ENCODE results near the gene PTOV1.
"Not testable (repeated sequence)": the region's sequence is repeated elsewhere in the genome, so short reads cannot be mapped to it uniquely, and the experiment has no call there.

Gene PTOV1

DNA sequence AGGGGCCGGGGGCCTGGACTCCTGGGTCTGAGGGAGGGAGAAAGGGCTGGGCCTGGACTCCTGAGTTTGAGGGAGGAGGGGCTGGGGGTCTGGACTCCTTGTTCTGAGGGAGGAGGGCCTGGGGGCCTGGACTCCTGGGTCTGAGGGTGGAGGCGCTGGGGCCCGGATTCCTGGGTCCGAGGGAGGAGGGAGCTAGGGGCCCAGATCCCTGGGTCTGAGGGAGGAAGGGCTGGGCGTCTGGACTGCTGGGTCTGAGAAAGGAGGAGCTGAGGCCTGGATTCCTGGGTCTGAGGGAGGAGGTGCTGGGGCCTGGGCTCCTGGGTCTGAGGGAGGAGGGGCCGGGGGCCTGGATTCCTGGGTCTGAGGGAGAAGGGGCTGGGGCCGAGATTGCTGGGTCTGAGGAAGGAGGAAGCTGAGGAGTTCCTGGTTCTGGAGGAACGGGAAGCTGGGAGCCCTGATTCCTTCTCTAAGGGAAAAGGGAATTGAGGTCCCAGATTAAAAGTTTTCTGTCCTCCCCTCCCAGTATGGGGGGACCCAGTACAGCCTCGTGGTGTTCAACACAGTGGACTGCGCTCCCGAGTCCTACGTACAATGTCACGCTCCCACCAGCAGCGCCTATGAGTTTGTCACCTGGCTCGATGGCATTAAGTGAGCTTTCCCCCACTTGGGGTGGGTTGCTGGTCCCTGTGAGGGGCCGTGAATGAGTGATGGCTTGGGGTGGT, 32.1 kb upstream of the PTOV1 start:
- DNase-seq, result no peak

DNA sequence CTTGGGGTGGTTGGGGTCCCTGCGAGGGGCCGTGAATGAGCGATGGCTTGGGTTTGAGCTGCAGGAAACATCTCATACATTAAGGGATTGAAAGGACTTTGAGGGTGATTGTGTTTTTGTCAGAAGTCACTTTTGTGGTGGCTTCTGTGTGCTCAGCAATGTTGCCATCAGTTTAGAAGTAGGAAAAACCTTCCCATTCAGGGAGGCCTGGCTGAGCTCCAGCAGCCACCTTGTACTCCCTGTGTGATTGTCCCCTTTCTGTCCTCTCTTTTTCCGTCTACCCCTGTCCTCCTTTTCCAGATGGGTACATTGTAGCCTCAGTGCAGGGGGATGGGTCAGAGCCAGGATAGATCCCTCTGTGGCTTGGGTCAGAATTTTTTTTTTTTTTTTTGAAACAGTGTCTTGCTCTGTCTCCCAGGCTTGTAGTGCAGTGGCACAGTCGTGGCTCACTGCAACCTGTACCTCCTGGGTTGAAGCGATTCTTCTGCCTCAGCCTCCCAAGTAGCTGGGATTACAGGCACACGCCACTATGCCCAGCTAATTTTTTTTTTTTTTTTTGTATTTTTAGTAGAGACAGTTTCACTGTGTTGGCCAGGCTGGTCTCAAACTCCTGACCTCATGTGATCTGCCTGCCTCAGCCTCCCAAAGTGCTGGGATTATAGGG, 31.4 kb upstream of the PTOV1 start:
- DNase-seq, result not testable (repeated sequence)

DNA sequence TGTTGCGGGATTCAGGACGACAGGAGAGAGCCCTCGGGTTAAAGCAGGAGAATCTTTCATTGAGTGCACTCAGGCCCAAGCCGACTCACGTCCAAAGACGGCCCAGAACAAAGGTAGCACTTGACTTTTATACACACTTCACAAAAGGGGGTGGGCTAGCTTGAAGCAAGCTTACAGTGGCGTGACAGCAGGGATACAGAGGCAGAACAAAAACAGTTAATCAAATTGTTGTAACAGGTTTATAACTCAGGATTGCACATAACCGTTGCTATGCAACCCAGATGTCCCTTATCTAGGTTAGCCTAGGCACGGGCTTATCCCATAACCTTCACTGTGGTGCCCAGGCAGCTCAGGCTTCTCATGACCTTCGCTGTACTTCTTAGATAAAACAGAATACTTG, 30.8 kb upstream of the PTOV1 start:
- DNase-seq, result no peak

DNA sequence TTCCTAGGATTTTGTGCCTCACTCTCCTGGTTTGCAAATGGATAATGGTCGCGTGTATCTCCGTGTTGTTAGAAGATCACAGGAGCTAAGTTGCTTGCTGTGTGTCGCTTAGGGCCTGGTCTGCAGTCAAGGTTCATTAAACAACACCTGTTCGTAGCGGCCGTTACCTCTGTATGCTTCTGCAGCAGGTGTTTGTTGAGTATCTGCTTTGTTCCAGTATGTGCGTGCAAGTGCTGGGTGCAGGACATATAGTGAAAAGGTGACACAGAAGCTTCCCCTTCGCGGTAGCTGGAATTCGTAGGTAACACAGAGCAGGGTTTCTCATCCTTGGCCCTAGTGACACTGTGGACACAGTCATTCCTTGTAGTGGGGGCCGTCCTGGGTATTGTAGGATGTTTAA, 27.5 kb upstream of the PTOV1 start:
- DNase-seq, result no peak

DNA sequence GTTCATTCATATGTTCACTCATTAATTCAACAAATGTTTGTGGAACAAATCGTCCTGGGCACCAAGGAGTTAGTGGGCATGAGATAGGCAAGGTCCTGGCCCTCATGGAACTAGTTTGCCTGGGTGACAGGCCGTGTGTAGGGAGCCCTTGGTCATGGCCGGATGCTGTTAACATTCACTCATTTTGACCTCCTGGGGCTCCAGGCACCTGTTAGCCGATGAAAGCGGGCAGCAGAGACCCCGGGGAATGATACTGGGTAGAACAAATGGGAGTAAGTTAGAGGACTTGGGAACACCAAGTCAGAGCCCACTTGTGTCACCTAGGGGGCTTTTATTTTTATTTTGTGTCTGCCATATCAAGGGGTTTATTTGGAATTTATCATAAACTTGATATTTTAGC, 26.3 kb upstream of the PTOV1 start:
- DNase-seq, result no peak

DNA sequence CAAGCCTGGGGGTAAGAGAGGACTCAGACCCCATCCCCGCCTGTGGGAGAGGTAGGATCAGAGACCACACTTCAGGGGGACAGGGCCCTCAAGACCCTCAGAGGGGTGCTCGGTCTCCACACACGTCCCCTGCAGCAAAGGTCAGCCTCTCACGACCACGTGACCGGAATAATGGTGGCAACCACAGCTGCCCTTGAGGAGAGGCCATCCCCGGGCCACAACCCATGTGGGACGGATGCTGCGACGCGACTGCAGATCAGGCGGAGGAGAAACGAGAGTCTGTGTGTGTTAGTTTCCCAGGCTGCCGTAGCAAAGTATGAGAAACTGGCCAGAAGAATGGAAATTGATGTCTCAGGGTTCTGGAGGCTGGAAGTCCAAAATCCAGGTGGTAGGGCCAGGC, 23.9 kb upstream of the PTOV1 start:
- no peak for DNase-seq

DNA sequence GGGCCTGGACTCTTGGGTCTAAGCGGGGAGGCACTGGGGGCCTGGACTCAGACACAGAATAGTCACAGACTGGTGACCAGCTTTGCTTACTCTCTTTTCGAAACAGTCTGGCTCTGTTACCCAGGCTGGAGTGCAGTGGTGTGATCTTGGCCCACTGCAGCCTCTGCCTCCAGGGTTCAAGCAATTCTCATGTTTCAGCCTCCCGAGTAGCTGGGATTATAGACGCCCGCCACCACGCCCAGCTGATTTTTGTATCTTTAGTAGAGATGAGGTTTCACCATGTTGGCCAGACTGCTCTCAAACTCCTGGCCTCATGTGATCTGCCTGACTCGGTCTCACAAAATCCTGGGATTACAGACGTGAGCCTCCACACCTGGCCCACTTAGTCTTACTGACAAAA, 21.8 kb upstream of the PTOV1 start:
- no peak for DNase-seq

DNA sequence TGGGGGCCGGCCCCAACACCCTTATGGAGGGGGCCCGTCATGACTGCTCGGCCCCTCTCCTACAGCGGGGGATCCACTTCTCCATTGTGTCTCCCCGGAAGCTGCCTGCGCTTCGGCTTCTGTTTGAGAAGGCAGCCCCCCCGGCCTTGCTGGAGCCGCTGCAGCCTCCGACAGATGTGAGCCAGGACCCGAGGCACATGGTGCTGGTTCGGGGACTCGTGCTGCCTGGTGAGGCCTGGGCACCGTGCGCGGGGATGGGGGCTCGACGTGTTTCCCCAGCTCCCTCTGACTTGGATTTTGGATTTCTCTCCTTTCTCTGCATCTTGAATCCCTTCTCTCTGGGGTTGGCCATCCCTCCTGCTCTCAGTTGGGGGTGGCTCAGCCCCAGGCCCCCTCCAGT, 21.2 kb upstream of the PTOV1 start:
- DNase-seq, result no peak

GRCh38 chr19:49830766-49831165, 20.2 kb upstream of the PTOV1 start:
- no peak for DNase-seq

GRCh38 chr19:49831592-49831991, 19.4 kb upstream of the PTOV1 start:
- DNase-seq, result no peak

- no peak for DNase-seq
Observed at GRCh38 chr19:49832556-49832955, 18.4 kb upstream of the PTOV1 start.

DNA sequence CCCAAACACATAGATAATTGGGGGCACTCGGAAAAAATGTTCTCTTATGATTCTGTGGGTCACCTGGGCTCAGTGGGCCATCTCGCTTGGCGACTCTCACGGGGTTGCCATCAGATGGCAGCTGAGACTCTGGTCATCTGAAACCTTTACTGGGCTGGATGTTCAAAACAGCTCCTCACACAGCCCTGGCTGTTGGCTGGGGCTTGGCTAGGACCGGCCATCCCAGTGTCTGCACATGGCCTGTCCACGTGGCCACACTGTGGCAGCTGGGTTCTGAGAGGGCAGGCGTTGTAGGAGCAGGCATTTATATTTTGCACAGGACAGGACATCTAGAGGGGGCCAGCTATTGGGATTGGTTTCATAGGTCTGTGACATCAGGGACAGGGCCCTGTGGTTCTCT, 17.4 kb upstream of the PTOV1 start:
- DNase-seq, result no peak

DNA sequence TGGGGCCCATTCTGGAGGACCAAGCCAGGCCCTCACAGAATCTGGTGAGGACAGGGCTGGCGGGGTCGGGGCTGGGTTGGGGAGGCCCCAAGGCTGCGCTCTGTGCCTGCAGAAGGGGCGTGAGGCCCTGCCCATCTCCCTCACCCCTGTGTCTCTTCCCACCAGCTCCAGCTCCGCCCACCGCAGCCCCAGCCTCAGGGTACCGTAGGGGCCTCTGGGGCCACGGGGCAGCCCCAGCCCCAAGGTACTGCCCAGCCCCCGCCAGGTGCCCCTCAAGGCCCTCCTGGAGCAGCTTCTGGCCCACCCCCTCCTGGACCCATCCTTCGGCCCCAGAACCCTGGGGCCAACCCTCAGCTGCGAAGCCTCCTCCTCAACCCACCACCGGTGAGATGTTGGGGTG, 15.4 kb upstream of the PTOV1 start:
- DNase-seq, result no peak

GRCh38 chr19:49836176-49837008, 14.6 kb upstream of the PTOV1 start:
- no peak for DNase-seq

- no peak for DNase-seq
Observed at GRCh38 chr19:49837009-49837310, 14.0 kb upstream of the PTOV1 start.

DNA sequence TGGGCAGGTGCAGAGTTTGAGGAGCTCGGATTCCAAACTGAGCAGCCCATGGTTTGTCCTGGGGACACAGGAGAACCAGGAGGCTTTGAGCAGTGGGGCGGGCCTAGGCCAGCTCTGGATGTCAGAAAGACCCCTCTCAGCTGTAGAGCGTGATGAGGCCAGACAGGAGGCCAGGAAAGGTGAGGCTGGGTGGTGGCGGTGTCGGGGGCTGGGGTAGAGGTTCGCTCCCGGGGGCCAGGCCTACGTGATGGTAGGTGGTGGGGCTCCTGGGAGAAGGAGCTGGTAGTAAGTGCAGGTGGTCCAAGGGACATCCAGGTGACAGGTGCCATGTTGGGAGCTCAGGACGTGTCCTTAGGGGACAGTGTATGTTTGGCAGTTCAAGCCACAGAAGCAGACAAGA, 13.5 kb upstream of the PTOV1 start:
- no peak for DNase-seq

DNA sequence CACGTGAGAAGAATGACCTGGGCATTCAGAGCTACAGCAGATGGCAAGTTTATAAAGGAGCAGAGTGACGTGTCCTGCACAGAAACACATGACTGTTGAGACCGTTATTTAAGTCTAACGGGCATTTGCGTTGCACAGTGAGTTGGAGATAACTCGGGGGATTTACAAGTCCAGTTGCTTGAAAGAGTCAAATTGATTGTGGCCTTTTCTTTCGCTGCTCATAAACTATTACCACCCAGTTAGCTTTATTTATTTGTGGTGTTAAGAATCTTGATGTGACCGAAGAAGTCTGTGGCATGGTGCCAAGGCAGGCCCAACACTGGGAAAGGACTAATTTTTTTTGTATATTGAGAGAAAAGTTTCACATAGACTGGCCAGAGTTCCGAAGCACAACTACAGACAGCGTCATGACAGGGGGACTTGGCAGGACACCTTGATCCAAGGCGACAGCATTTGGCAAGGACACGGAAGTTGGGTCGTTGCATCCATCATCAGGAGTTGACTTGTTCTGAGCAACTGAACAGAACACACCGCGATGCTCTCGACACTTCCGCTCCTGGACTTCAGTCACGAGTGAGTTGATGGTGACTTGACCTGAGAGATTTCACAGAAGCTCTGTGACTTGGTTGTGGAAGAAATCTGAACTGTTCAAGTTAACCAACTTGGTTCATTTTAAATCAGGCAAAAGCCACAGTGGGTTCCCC, 11.9 kb upstream of the PTOV1 start:
- DNase-seq, result no peak

DNA sequence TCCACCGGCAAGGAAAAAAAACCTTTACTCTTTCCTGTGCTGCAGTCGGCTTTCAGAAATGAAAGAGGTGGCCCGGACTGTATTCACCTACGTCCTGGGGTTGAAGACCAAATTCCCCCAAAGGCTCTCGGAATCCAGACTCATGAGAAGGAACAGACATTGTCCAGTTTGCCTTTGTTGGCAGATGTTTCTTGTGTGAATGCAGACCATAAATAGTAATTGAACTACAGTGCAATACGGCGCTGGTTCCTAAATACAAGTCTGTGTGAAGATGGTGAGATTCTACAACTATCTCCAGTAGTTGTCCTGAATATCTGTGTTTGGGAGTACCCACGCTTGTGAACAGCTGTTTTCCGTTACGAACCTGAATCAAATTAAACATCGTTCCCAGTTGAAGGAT, 11.2 kb upstream of the PTOV1 start:
- DNase-seq, result no peak

DNA sequence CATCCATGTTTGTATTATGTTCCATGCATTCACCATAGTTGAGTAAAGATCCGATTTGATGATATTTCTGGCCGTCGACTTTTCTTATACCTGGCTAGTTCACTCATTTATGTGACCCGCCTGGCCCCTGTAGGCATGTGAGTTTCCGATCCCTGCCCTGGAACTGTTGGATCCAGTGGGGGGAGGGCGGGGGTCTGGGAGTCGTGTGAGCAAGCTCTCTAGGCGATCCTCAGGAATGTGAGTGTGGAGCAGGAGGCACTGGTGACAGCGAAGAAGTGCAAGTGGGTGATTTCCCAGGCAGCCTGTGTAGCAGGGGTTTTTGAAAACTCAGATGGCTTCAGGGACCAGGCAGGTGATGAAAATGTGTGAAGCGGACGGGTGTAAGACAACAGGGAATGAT, 10.6 kb upstream of the PTOV1 start:
- no peak for DNase-seq

DNA sequence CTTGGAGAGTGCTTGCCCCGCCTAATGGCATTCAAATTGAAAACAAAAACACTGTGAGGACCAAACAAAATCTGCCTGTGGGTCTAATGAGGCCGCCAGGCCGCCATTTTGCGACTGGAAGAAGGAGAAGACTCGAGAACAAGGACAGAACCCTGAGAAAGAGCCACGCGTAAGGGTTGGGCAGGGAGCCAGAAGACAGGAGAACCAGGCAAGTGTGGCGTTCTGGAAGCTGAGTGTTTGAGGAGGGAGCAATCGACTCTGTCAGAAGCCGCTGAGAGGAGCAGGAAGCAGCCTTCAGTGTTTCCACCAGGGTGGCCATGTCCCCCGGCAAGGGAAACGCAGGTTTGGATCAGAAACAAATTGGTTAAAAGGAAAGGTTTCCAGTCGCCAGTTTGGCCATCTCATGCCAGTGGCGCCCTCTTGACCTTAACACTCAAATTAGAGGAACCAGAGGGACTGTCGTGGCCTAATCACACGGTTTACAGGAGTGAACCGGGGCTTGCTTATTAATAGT, 10.2 kb upstream of the PTOV1 start:
- no peak for DNase-seq

- no peak for DNase-seq
Observed at GRCh38 chr19:49843265-49843664, 7.7 kb upstream of the PTOV1 start.

DNA sequence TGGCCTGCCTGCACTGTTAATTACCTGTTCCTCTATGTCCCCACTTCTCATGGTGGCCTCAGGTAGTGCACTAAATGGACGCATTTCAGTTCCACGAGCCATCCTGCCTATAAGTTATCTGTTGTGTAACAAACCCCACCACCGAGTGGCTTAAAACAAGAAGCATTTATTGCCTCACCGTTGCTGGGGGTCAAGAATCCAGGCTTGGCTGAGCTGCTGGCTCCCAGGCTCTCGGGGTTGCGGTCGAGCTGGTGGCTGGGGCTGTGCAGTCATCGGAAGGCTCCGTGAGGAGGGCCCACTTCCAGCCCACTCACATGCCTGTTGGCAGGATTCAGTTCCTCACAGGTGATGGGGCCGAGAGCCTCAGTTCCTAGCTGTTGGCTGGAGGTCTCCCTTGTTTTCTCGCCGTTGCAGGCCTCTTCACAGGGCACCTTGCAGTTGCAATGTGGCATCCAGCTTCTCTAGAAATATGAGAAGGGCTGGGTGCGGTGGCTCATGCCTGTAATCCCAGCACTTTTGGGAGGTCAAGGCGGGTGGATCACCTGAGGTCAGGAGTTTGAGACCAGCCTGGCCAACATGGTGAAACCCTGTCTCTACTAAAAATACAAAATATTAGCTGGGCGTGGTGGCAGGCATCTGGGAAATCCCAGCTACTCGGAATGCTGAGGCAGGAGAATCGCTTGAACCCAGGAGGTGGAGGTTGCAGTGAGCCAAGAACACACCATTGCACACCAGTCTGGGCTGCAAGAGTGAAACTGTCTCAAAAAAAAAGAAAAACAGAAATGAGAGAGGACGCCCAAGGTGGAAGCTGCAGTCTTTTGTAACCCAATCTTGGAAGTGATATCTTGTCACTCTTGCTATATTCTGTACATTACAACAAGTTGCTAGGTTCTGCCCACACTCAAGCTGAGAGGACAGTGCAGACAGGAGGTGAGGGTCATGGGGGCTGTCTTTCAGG, 6.5 kb upstream of the PTOV1 start:
- no peak for DNase-seq

Data from NCI-H446 (cell line).